Caki2 (cell line): ENCODE measurements around the gene IGSF23. TPM values are rescaled to one million over a fixed set of nuclear protein-coding genes. Genes with fewer than 3 reads are reported as not detected.
"Not testable (repeated sequence)": the region's sequence is repeated elsewhere in the genome, so short reads cannot be mapped to it uniquely, and the experiment has no call there.

Source experiments
- DNase-seq: peaks from one replicate; pipeline ENCODE4 v3.0.0-alpha.2; 2015; ENCODE audit warnings: low read depth
- in situ Hi-C: cut with HindIII; loops from 2 replicates; pipeline ENCODE4 v1.10.0; 2016; ENCODE audit warnings: low sequenced_read_pairs, low pct_unique_long_range_greater_than_20kb, mixed read lengths
- total RNA-seq: library from RNA; depleted of rRNA; stranded (reverse); fragments of >200 nt; shearing (Covaris generic); gene quantifications from 2 replicates; pipeline ENCODE4 v1.2.3, GENCODE V29; 2014; ENCODE audit warnings: low replicate concordance

IGSF23 gene
- total RNA-seq, 1 experiment from 2014 or later = not detected

DNA sequence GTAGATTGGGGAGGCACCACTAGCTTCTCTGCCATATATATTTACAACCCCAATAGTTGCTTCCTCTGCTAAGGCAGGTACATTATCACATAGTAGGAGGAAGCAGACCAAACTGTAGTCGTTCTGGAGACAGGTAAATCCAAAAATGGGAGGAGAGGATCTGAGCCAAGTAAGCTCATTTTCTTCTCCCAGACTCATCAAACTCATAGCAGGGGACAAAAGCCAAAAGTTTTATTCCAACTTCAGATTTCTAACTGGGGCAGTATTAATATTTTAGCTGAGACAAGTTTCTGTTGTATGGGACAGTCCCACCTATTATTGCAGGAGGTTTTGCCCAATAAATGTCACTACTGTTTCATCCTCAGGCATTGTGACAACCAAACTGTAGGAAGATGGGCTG lies 7.8 kb upstream of the IGSF23 start:
- in situ Hi-C loops = no loop called here

GRCh38 chr19:44607049-44607448 lies 6.3 kb upstream of the IGSF23 start:
- in situ Hi-C loops = no loop called here
- DNase-seq = no peak

More for the DNA sequence above, 7.8 kb upstream of the IGSF23 start:
- DNase-seq = no peak

DNA sequence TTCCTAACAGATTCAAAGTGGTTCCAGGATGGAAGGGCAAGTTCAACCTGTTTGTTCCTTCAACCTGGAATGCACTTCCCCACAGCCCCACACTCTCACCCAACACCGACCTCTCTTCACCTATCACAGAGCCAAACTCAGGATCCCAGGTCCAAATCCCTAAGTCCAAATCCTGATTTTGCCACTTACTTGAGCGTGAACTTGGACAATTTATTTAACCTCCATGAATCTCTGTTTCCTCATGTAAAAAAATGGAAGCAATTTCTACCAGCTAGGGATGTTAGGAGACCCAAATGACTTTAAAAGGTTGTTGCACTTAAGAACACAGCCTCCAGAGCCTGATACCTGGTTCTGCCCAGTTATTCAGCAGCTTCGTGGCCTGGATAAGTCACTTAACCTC lies 5.4 kb upstream of the IGSF23 start:
- in situ Hi-C loops = no loop called here
- no peak for DNase-seq

DNA sequence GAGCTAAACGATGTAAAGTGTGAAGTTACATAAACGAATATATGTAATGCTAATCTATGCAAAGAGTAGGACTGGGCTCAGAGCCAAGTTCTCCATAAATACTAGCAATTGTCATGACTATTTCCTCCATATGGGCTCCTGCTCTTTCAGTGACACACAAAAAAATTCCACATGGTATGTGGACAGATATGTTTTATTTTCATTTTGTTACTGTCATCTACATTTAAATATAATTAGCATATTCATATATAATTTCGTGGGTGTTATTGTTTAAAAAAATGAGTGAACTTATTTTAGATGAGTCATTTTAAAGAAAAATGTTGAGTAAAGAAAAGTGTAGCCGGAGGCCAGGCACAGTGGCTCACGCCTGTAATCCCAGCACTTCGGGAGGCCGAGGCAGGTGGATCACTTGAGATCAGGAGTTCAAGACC lies 5.0 kb upstream of the IGSF23 start:
- no peak for DNase-seq
- in situ Hi-C loops = no loop called here

GRCh38 chr19:44609219-44609618 lies 4.1 kb upstream of the IGSF23 start:
- in situ Hi-C loops = no loop called here
- DNase-seq = no peak

DNA sequence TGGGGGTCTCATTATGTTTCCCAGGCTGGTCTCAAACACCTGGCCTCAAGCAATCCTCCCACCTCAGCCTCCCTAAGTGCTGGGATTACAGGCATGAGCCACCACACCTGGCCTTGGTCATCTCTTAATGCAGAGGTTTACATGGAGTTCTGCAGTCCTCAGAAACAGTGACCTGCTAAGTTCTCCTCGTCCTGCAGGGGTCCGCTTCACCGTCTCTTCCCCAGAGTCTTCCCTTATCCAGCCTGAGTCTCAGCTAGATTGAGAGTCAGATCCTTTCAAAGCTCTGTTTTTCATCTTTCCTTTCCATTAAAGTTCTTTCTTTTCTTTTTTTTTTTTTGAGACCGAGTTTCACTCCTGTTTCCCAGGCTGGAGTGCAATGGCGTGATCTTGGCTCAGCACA lies 2.9 kb upstream of the IGSF23 start:
- DNase-seq, in situ Hi-C loops: not testable (repeated sequence)

- in situ Hi-C loops = no loop called here
- no peak for DNase-seq
Measured at GRCh38 chr19:44611812-44612295, 1.5 kb upstream of the IGSF23 start.

DNA sequence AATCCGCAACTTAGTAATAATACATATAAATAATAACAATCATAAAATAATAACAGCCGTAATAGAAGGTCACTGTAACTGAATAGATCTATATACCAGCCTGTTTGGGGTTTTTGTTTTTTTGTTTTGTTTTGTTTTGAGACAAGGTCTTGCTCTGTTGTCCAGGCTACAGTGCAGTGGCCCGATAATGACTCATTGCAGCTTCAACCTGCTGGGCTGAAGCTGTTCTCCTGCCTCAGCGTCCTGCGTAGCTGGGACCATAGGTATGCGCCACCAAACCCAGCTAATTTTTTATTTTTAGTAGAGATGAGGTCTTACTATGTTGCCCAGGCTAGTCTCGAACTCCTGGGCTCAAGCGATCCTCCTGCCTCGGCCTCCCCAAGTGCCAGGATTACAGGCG lies 950 bp downstream of the IGSF23 start:
- DNase-seq = no peak
- in situ Hi-C loops = no loop called here

DNA sequence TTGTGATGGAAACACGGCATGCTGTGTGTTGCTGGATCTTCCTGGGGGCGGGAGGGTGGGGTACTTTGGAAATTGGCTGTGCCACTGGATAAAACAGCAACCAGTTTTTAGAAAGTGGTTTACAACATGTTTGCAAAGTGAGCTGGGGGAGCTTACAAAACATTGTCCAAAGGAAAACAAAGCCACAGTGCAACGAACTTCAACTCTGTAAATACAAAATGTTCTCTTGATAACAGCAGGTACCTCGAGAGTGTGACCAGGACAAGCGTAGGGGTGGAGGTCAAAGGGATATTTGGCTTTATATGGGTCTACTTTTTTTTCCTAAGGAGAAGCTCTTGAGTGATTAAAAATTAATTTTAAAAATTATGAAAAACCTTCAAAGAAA lies 2.5 kb downstream of the IGSF23 start:
- no peak for DNase-seq
- in situ Hi-C loops = no loop called here

DNA sequence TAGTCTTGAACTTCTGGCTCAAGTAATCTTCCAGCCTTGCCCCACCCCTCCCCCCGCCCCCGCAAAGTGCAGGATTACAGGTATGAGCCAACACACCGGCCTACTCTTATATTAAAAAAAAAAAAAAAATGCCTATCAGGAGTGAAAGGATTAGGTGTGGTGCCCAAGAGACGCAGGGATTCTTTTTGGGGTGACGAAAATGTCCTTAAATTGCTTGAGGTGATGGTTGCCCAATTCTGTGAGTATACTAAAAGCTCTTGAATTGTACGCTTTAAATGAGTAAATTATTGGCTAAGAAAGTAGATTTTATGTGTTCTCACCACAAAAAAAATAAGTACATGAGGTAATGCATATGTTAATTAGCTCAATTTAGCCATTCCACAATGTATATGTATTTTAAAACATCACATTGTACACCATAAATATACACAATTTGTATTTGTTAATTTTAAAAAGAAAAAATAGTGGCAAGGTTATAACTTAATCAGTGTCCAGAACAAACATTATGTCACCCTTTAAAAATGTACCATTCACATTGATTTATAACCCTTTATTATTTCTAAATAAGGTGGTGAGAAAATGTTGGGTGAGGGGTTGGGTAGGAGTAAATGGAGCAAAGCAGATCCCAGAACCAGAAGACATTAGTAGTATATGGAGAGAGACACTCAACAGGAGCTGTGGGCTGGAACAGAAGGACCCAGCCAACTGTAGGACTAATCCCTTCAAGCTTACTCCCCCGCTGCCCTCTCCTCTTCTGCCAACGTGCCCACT lies 3.9 kb downstream of the IGSF23 start:
- in situ Hi-C loops = no loop called here
- DNase-seq = peak; percentile 59

DNA sequence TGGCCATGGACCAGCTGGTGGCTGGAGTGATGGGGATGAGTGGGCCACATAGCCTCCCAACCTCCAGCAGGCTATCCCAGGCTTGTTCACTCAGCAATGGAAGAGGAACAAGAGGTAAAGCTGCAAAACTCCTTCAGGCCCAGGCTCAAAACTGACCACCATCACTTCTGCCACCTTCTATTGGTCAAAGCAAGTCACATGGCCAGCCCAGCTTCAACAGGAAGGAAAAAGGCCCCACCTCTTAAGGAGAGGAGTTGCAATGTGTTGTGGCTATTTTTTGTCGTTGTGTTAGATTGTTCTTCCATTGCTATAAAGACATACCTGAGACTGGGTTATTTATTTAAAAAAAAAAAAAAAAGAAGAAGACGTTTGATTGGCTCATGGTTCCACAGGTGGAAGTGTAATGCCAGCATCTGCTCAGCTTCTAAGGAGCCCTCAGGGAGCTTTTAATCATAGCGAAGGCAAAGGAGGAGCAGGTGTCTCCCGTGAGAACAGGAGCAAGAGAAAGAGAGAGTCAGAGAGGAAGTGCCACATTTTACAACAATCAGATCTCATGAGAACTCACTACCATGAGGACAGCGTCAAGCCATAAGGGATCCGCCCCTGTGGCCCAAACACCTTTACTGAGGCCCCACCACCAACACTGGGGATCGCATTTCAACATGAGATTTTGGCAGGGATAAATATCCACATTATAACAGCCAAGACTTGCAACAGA lies 5.4 kb downstream of the IGSF23 start:
- in situ Hi-C loops = no loop called here
- DNase-seq = no peak

DNA sequence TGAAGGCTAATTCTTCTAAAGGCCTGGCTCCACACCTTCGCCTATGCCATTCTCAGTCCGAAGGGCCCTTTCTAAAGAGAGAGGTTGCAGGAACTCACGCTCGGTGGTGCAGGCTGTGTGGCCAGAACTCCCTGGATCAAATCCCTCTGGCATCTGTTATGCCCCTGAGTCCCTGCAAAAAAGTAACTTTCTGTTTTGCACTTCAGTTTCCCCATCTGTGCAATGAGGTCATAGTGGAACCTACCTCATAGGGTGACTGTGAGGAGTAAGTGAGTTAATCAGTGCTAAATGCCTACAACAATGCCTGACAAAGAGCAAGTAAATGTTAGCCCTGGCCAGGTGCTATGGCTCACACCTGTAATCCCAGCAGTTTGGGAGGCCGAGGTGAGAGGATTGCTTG lies 7.3 kb downstream of the IGSF23 start:
- DNase-seq = no peak
- in situ Hi-C loops = no loop called here

DNA sequence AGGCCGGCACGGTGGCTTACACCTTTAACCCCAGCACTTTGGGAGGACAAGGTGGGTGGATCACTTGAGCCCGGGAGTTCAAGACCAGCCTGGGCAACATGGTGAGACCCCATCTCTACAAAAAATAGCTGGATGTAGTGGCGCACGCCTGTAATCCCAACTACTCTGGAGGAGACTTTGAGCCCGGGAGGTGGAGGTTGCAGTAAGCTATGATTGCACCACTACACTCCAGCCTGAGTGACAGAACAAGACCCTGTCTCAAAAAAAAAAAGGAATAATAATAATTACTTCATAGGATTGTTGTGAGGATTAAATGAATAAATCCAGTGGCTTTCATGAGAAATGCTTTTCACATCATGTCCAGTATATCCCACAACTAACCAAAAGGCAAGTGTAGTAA lies 8.0 kb downstream of the IGSF23 start:
- in situ Hi-C loops = no loop called here

GRCh38 chr19:44623080-44623479 lies 9.7 kb downstream of the IGSF23 start:
- in situ Hi-C loops = no loop called here
- no peak for DNase-seq

More for the DNA sequence above, 8.0 kb downstream of the IGSF23 start:
- DNase-seq = no peak

DNA sequence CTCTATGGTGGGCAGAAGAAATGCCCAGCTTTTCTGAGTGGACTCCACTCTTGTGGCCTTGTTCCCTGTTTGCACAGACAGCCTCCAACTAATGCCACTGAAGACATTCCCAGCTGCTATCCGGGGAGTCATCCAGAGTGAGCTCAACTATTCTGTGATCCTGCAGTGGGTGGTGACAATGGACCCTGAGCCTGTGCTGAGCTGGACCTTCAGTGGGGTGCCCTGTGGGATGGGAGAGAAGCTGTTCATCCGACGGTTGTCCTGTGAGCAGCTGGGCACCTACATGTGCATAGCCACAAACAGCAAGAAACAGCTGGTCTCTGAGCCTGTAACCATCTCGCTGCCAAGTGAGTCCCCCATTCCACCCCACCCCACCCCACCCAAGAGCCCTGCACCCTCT lies 10.3 kb downstream of the IGSF23 start:
- in situ Hi-C loops = no loop called here
- no peak for DNase-seq

DNA sequence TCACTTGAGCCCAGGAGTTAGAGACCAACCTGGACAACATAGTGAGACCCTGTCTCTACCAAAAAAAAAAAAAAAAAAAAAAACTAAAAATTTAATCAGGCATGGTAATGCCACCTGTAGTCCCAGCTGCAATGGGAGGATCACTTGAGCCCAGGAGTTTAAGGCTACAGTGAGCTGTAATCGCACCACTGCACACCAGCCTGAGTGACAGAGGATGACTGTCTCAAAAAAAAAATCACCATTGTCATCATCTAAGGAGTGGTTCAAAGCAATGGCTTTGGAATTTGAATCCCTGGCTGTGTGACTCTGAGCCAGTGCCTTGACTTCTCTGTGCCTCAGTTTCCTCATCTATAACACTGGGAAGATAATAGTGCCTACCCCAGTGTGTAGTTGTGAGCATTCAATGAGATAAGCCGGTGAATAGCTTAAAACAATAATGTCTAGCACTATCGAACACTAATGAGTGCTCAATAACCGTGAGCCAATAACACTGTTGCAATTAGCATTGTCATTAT lies 11.5 kb downstream of the IGSF23 start:
- in situ Hi-C loops = no loop called here
- DNase-seq = no peak

DNA sequence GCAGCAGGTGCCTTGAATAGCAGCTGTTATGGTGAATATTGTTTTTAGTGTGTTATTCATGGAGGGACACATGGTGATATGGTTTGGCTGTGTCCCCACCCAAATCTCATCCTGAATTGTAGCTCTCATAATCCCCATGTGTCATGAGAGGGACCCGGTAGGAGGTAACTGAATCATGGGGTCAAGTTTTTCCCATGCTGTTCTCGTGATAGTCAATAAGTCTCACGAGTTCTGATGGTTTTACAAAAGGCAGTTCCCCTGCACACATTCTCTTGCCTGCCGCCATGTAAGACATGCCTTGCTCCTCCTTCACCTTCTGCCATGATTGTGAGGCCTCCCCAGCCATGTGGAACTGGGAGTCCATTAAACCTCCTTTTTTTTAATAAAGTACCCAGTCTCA lies 12.3 kb downstream of the IGSF23 start:
- in situ Hi-C loops, DNase-seq: not testable (repeated sequence)

- in situ Hi-C loops = no loop called here
Measured at GRCh38 chr19:44626048-44626624, 12.8 kb downstream of the IGSF23 start.

GRCh38 chr19:44627631-44628030 lies 14.3 kb downstream of the IGSF23 start:
- DNase-seq = no peak
- in situ Hi-C loops = no loop called here

More at GRCh38 chr19:44626048-44626624, 12.8 kb downstream of the IGSF23 start:
- DNase-seq = peak; percentile 96
